CD4-positive, alpha-beta T cell treated with Interleukin-15 for 1 hour (primary cell): ENCODE data around the gene MAST3.

Source experiments
- DNase-seq: peaks from one replicate; pipeline ENCODE4 v3.0.0-alpha.2; 2020

MAST3 gene

DNA sequence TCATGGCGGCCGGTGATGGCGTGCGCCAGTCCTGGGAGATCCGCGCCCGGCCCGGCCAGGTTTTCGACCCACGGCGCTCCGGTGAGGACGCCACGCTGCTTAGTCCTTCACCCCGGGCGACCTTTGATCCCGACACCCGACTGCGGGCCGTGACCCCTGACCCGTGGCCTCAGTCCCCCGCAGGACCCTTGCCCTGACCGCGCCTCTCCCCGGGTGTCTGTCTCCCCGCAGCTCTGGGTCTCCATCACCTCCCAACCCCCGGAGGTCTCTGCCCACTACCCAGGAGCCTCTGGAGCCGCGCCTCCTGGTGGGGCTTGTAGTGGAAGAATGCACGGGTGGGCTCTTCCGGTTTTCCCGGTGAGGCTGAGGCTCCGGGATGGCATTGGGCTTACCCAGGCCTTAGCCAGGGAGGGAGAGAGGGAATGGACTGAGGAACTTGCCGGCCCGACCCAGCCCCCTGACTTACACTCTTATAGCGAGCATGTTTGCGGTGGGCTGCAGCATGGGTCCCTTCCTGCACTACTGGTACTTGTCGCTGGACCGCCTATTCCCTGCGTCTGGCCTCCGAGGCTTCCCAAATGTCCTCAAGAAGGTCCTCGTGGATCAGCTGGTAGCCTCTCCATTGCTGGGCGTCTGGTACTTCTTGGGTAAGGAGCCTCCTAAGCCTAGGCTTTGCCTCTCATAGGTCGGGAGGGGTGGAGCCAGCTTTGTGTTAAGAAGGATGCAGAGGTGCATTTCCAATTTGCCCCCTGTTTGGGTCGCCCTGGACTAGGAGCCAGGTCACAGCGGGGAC is 96.0 kb downstream of the MAST3 start:
- no peak for DNase-seq

DNA sequence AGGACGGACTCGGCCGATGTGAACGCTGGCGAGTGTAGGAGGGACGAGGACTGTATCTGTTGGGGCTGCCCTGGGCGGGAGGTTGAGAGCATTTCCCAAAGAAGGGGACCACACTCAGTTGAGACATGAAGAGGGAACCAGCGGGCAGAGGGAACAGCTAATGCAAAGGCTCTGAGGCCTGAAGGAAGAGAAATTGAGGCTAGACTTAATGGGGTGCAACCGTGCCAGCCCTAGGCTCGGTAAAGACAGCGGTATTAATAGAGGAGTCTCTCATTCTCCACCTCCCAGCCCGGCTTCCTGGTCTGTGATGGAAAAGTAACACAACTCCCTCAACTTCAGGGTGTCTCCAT is 96.6 kb downstream of the MAST3 start:
- no peak for DNase-seq

DNA sequence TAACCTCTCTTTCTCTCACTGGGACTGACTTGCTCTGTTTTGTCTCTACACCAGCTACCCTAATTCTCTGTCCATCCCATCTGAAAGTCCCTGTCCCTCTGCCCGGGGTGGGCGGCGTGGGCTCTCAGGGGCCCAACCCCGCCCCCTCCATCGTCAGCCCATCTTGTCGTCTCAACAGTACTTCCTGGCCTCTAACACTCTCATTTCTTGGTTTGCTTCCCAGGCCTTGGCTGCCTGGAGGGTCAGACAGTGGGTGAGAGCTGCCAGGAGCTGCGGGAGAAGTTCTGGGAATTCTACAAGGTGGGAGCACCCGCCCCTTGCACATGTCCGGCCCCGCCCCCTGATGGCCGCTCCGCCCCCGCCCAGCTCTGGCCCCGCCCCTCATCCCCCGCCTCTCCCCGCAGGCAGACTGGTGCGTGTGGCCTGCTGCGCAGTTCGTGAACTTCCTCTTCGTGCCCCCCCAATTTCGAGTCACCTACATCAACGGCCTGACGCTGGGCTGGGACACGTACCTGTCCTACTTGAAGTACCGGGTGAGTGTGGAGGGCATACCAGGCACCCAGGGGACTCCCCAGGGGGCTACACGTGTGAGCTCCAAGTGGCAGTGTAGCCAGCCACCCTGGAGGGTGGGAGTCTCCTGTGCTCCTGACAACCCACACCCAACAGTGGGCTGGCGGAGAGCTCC is 97.1 kb downstream of the MAST3 start:
- DNase-seq, result peak; percentile 65

DNA sequence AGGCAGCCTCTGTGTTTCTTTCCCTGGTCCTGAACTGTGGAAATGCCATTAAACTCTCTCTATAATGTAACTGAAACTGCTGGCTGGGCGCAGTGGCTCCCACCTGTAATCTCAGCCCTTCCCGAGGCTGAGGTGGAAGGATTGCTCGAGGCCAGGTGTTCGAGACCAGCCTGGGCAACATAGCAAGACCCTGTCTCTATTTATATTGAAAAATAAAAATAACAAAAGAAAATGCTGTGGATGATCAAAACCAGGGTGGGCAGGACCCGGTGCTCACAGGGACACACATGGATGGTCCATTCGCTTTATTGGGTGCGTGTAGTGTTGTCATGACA is 98.9 kb downstream of the MAST3 start:
- DNase-seq, result no peak

DNA sequence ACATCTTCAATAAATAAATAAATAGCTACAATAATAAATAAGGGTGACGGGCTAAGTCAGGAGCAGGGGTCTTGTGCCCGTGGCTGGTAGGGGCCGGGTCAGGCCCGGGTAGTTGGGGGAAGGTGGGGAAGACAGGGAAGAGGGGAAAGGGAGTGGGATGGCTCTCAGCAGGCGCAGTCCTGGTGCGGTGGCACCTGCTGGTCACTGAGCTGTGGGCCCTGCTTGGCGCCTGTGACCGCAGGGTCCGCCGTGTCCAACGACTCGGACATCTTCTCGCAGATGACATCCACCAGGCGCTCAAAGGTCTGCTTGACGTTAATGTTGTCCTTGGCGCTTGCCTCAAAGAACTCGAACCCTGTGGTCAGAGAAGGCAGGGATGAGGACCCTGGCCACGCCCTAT is 99.7 kb downstream of the MAST3 start:
- no peak for DNase-seq

DNA sequence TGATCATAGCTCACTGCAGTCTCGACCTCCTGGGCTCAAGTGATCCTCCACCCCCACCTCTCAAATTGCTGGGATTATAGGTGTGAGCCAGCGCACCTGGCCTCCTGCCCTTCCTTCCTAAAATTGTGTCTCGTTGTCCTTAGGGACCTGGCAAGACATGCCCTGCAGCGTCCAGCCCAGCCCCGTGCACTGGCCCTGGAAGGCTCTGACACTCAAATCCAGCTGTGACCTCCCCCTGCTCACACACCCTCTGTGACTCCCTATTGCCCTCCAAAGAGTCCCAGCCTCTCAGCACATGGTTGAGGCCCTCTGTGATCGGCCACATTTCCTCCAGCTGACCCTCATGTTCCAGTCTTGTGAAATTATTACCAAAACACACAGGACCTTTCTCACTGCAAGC is 100.4 kb downstream of the MAST3 start:
- DNase-seq, result no peak

DNA sequence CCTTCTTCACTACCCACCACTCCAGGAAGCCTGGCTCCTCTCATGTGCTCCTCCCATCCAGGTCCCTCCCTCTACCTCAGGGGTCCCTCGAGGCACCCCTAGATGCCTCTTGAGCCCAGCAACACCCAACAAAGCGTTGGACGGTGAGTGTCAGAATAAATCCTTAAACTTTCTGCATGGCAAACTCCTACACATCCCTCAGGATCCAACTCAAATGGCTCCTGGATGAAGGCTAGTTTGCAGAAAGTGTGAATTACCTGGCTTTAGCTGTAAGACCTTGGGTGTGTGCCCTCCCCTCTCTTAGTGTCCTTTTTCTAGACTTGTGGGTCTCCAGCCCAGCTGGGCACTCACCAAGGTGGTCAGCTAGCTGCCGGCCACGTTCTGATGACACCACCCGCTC is 100.8 kb downstream of the MAST3 start:
- DNase-seq, result no peak
